Cardiac fibroblast (primary cell): ENCODE results near the gene FTCDNL1.

Source experiments
- DNase-seq, 2 donors: peaks; one replicate each; pipeline versions ENCODE4 v3.0.0 to v3.0.0-alpha.2; 2010; ENCODE audit warnings: low read depth in 2 of 2
- H3K4me3 ChIP-seq, 2 donors: replicated peaks in 1 of 2; 1 replicate in 1 of 2; 2 replicates in 1 of 2; pipeline ENCODE4 v1.5.1; 2011; ENCODE audit warnings: low read depth in 2 of 2, low read length in 2 of 2, mild to moderate bottlenecking in 2 of 2, moderate library complexity in 1 of 2
- TF ChIP-seq, protein P1 (sequence below): IDR thresholded peaks from one replicate; pipeline ENCODE4 v1.5.1; 2011; ENCODE audit warnings: low read depth, mild to moderate bottlenecking, low read length, inconsistent platforms

The FTCDNL1 gene

DNA sequence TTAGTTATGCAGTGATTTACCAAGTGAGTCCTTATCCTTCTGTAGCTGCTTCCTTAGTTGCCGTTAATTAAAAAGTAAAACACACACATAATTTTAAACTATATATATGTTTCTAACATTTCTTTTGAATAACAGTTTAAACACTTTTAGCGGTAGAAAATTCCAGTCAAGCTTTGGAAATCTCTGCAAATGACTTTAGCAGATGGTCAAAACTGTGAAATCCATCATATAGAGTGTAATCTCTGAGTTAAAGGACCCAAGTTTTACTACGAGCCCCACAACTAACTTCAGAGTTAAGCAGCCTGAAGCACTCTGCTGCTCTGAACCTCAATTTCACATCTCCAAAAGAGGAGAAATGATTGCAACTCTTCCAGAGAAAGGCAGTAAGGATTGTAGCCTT is 96.2 kb downstream of the FTCDNL1 start:
- DNase-seq, result no peak
- no peak overlapping the region for H3K4me3 ChIP-seq
- TF ChIP-seq, protein P1, sequence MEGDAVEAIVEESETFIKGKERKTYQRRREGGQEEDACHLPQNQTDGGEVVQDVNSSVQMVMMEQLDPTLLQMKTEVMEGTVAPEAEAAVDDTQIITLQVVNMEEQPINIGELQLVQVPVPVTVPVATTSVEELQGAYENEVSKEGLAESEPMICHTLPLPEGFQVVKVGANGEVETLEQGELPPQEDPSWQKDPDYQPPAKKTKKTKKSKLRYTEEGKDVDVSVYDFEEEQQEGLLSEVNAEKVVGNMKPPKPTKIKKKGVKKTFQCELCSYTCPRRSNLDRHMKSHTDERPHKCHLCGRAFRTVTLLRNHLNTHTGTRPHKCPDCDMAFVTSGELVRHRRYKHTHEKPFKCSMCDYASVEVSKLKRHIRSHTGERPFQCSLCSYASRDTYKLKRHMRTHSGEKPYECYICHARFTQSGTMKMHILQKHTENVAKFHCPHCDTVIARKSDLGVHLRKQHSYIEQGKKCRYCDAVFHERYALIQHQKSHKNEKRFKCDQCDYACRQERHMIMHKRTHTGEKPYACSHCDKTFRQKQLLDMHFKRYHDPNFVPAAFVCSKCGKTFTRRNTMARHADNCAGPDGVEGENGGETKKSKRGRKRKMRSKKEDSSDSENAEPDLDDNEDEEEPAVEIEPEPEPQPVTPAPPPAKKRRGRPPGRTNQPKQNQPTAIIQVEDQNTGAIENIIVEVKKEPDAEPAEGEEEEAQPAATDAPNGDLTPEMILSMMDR, result no peak

DNA sequence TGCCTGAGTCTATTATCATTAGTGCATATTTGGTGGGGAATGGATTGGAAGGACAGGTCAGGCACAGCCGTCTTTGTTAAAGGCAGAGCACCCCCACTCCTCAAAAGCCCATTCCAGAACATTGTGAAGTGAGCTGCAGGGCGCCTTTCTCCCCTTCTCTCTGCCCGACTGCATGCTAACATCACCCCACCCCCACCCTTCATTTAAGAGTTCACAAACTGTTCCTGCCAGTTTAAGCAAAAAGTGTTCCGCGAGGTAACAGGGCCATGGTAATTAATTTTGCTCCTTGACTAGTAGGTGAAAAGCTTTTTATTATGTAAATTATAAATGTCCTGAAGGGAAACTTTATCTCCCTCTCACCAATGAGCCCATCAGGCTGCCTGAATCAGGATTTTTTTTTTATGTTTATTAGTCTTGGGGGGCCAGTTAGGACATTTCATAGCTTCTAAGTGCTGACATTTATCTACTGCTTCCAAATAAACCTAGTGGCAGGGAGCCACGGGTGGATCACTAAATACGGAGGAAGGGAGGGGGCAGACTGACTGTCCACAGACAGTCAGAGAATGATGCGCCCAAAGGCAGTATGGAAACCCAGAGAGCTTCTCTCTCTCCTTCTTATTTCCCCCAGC is 99.4 kb downstream of the FTCDNL1 start:
- no peak for DNase-seq
- no peak overlapping the region for H3K4me3 ChIP-seq
- TF ChIP-seq, protein P1, result no peak

DNA sequence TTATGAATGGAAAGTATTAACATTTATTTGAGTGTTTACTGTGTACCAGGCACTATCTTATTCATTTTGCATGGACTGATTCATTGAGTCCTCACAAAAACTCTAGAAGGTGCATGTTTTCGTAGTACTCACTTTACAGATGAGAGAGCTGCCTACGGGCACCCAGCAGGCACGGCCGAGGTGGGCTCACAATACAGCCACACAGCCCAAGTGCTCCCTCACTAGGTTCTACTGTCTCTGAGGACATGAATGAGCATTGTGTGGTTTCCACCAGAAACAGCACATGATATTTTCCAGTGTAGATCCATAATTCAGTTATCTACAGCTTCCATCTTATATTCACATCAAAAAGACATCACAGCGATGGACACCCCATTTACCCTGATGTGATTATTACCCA is 101.4 kb downstream of the FTCDNL1 start:
- no peak for DNase-seq
- no peak overlapping the region for H3K4me3 ChIP-seq
- TF ChIP-seq, protein P1, result no peak

DNA sequence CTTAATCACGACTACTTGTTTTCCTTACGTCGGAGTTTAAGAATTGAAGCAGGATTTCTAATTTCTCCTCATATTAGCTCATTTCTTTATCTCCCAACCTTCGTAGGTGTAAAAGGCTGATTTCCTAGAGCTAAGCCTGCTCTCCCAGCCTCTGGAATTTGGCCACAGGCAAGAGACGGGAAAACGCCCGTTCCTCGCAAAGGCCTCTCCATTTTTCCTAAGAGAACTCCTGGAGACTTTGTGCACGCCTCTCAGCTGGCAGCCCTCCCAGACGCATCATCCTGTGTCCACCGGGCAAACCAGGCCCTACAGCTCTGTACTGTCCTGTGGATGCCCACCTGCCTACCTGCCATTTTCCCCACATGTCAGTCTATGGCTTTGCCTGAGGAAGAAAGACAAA is 106.3 kb downstream of the FTCDNL1 start:
- TF ChIP-seq, protein P1, result no peak
- DNase-seq, result no peak
- no peak overlapping the region for H3K4me3 ChIP-seq

DNA sequence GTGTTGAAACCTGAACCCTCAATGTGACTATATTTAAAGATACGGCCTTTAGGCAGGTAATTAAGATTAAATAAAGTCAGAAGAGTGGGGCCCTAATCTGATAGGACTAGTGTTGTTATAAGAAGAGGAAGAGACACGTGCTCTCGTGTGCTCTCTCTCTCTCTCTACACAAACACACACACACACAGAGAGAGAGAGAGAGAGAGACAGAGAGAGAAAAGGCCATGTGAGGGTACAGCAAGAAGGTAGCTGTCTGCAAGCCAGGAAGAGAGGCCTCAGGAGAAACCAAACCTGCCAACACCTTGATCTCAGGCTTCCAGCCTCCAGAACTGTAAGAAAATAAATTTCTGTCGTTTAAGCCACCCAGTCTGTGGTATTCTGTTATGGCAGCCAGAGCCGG is 106.7 kb downstream of the FTCDNL1 start:
- H3K4me3 ChIP-seq, result no peak overlapping the region
- TF ChIP-seq, protein P1, result no peak
- no peak for DNase-seq

DNA sequence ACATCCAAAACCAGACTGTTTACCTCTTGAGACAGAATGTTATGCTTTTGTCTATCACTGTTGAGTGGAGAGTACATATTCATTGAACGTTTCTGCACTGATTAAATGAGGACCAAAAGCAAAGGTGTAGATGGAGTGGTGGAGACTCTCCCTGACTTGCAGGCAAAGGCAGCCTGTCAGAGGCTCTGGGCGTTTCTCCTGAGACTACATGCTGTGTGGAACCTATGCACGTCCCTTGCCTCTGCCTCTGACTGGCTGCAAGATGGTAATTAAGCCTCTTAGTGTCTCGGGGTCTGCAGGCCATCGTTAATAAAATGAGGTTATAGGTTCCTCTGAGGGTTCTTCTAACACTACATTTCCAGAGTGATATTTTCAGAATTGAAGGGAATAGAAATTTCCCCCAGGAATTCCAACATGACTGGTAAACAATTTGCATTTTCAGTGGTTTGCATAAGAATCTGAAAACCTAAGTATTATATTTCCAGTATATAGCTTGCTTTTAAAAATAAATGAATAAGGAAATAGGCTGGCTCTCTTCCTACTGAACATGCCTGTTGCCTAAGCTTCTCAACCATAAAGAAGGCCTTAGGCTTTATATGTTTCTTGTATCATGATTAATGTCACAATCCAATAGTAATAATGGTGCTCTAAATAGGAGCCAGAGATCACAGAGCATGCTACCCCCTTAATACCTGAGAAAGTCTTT is 107.4 kb downstream of the FTCDNL1 start:
- DNase-seq, result no peak
- H3K4me3 ChIP-seq, result no peak overlapping the region
- TF ChIP-seq, protein P1, result no peak

DNA sequence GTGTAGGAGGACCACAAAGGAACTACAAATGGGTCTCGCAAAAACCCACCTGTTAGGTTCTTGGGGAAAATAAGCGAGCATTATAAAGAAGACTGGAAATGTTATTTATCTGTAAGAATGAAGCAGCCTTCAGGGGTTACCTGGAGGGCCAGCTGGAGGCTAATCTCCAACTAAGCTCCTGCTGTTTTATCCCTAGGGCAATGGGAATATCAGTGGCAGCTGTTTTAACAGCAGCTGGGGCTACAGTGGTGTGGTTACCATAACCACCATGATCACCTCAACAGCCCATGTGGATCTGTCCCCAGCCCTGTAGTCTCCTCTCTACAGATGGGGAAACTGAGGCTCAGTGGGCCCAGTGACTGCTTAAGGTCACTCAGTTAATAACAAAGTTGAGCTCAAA is 108.1 kb downstream of the FTCDNL1 start:
- DNase-seq, result no peak
- no peak overlapping the region for H3K4me3 ChIP-seq
- TF ChIP-seq, protein P1, result no peak
